GM12875 (cell line): ENCODE data around the gene CLDN8.

Source experiments
- H3K4me3 ChIP-seq: one replicate; pipeline ENCODE4 v1.5.1; 2011; ENCODE audit warnings: low read depth, low read length, control low read depth
- TF ChIP-seq, protein P1 (sequence below): IDR thresholded peaks from 2 replicates; pipeline ENCODE4 v1.5.1; 2011; ENCODE audit warnings: low read depth, mild to moderate bottlenecking, control low read depth, inconsistent platforms, low read length, moderate library complexity, borderline replicate concordance; ENCODE audit not compliant: insufficient read depth

CLDN8 gene

DNA sequence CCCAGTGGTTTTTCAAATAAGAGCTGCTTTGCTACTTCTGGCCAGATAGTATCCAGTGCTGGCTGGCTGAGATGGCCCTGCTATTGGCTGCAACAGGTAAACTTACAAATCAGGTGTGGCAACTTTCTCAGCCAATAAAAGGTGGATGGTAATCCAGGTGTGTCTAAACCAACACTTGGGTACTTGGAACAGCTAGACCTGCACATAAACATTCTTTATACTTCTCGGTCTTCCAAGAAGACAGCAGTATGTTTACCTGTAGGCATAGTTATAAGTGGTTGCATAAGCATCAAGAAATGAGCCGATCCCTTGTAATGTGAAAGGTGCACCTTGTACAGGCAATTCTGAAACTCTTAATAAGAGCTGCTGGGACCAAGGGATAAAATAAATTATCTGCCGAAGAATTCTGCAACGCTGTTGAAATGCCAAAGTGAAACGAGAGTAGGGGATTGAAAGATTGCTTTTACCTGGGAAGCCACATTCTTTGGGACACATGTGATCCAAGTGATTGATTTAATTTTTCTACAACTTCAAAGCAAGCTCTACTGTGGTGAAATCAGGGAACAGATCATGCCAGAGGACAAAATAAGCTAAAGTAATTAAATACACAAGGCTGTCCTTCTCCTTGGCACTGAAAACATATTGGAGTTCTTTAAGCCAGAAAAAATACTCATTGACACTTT, at the start of gene CLDN8:
TSS of gene CLDN8 (minus strand) at position 57 of the 683 bp plus-strand sequence. CDS start 172 bp downstream, outside the sequence.
- TF ChIP-seq, protein P1, sequence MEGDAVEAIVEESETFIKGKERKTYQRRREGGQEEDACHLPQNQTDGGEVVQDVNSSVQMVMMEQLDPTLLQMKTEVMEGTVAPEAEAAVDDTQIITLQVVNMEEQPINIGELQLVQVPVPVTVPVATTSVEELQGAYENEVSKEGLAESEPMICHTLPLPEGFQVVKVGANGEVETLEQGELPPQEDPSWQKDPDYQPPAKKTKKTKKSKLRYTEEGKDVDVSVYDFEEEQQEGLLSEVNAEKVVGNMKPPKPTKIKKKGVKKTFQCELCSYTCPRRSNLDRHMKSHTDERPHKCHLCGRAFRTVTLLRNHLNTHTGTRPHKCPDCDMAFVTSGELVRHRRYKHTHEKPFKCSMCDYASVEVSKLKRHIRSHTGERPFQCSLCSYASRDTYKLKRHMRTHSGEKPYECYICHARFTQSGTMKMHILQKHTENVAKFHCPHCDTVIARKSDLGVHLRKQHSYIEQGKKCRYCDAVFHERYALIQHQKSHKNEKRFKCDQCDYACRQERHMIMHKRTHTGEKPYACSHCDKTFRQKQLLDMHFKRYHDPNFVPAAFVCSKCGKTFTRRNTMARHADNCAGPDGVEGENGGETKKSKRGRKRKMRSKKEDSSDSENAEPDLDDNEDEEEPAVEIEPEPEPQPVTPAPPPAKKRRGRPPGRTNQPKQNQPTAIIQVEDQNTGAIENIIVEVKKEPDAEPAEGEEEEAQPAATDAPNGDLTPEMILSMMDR, result no peak
- no peak within 1 kb of the TSS for H3K4me3 ChIP-seq

DNA sequence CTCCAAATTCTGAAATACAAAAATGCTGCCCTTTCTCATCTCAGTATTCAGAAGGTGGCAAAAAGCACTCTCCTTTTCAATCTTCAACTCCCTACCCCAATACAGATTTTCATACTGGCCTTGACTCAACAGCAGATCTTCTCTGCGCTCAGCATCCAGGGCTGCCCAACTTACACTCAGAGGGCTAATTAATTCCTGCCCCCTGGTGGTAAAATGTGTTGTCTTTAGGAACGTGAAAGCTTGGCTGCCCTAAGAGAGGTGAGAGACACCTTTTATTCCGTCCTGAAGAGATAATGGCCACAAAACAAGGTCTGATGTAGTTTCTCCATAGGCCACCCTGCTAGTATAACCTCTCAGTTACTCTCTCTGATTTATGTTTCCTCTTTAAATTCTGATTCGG, 41.9 kb upstream of the CLDN8 start:
- TF ChIP-seq, protein P1, result no peak
- no peak overlapping the region for H3K4me3 ChIP-seq

DNA sequence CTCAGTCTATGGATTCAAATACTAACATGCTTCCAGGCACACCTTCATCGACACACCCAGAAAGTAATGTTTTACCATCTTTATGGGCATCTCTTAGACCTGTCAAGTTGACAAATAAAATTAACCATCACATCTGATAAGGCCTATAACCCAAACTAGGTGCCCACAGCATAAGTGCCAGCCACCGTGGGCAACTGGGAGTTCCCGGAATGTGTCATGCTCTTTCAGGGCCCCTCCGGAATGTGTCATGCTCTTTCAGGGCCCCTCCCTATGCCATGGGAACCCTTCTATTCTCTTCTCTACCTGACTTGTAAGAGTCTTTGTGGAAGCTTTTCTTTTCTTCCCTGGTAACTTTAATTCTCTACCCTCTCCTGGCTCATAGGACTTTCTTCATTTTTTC, 40.2 kb upstream of the CLDN8 start:
- H3K4me3 ChIP-seq, result no peak overlapping the region
- TF ChIP-seq, protein P1, result no peak

DNA sequence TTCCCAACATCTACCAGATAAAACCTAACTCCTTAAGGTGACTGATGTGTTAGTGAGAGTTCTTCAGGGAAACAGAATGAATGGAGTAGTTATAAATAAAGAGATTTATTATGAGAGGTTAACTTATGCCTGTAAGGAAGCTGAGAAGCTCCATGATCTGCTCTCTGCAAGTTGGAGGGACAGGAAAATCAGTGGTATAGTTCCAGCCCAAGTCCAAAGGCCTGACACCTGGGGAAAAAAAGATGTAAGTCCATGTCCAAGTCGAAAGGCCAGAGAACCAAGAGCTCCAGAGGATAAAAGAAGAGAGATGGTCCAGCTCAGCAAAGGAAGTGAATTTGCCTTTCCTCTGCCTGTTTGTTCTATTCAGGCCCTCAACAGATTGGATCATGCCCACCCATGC, 39.8 kb upstream of the CLDN8 start:
- TF ChIP-seq, protein P1, result no peak
- H3K4me3 ChIP-seq, result no peak overlapping the region

DNA sequence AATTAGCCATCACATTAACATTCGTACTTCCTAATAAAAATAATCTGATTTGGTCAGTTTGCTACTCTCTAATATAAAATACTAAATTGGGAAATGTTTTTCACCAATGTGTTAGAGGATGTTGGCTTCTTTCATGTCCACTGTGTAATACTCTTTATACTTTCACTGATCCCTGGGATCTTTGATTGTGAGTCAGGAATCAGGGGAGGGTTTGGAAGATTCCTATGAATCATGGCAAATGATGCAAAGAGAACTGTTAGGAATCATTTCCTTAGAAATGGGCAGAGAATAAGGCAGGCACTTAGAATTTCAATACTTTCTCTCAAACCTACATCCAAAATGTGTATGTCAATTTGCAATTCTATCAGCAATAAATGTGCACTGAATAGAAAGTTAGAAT, 35.9 kb upstream of the CLDN8 start:
- H3K4me3 ChIP-seq, result no peak overlapping the region

DNA sequence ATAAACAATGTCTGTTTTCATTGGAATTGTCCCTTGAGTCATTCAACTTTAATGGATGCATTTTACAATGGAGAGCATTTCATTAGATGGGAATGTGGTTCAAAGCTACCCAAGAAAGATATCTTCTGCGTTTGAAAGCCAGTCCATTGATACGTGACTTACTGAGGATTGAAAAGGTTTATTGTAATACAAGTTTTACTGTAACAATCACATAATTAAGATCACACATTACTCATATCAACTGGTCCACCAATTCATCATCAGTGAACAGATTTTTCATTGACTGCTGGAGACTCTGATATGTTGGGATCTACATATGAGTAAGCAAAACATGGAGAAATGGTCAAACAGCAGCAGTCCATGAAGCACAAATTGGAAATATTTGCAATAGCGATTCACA, 34.0 kb upstream of the CLDN8 start:
- TF ChIP-seq, protein P1, result no peak
- no peak overlapping the region for H3K4me3 ChIP-seq

More for the DNA sequence above, 35.9 kb upstream of the CLDN8 start:
- TF ChIP-seq, protein P1, result no peak

DNA sequence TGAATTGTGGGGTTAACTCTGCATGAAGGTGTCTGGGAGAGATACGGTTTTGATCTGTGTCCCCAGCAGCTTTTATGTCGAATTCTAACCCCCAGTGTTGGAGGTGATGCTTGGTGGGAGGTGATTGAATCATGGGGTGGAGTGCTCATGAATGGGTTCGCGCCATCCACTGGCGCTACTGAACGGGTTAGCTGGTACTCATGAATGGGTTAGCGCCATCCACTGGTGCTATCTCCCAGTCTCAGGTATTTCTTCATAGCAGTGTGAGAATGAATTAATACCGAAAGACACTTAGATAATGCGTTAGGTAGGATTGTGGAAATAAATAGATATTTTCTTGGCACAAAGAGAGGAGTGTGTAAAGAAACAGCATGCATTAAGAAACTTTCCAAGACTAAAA, 32.9 kb upstream of the CLDN8 start:
- no peak overlapping the region for H3K4me3 ChIP-seq
- TF ChIP-seq, protein P1, result no peak
